ENCODE measurements around the gene NEAT1.

NEAT1 gene

GRCh38 chr11:65376138-65376713 lies 46.4 kb upstream of the NEAT1 start:
- no peak overlapping the region for H3K9ac ChIP-seq (ENCODE audit: low read length)
- no peaks in the 10 kb centered on the region for H3K36me3 ChIP-seq (replicated peaks; ENCODE audit: low read depth, low read length)
- H3K4me1 ChIP-seq (ENCODE audit: low read length) = peaks cover 25% of the 10 kb centered on the region
- H3K4me3 ChIP-seq (ENCODE audit: low read length) = no peak overlapping the region
- H3K27me3 ChIP-seq (ENCODE audit: low read depth, low read length) = 0 out of 2 replicates have a peak, but pooled peaks cover under 1% of the 10 kb centered on the region
- H3K79me2 ChIP-seq (ENCODE audit: low read length) = no peaks in the 10 kb centered on the region; the same call in 1 of the 2 replicates
- H3K9me3 ChIP-seq (ENCODE audit: insufficient read depth, low read length) = no peaks in the 10 kb centered on the region
- H2AFZ ChIP-seq (ENCODE audit: low read depth, low read length) = no peak overlapping the region
- H3K27ac ChIP-seq (ENCODE audit: low read length) = no peak overlapping the region
- H3K4me2 ChIP-seq (ENCODE audit: low read length) = no peak overlapping the region
- H4K20me1 ChIP-seq (ENCODE audit: insufficient read depth, low read length) = no peaks in the 10 kb centered on the region
- TF ChIP-seq EZH2phosphoT487 (IDR thresholded peaks at IDR 0.05; ENCODE audit: low read depth) (no peak), CTCF (IDR thresholded peaks at IDR 0.05; ENCODE audit: low read depth, low read length) (no peak)

- no peaks in the 10 kb centered on the region for H3K36me3 ChIP-seq (replicated peaks; ENCODE audit: low read depth, low read length)
- H3K9me3 ChIP-seq (ENCODE audit: insufficient read depth, low read length) = no peaks in the 10 kb centered on the region
- H3K27me3 ChIP-seq (ENCODE audit: low read depth, low read length) = no peaks in the 10 kb centered on the region
- H3K4me3 ChIP-seq (ENCODE audit: low read length) = no peak overlapping the region
- TF ChIP-seq EZH2phosphoT487 (IDR thresholded peaks at IDR 0.05; ENCODE audit: low read depth) (no peak), CTCF (IDR thresholded peaks at IDR 0.05; ENCODE audit: low read depth, low read length) (no peak)
- no peak overlapping the region for H3K4me2 ChIP-seq (ENCODE audit: low read length)
- H3K9ac ChIP-seq (ENCODE audit: low read length) = no peak overlapping the region
- no peaks in the 10 kb centered on the region for H4K20me1 ChIP-seq (ENCODE audit: insufficient read depth, low read length)
- H3K4me1 ChIP-seq (ENCODE audit: low read length) = peaks cover 30% of the 10 kb centered on the region
- no peak overlapping the region for H3K27ac ChIP-seq (ENCODE audit: low read length)
- no peak overlapping the region for H2AFZ ChIP-seq (ENCODE audit: low read depth, low read length)
- H3K79me2 ChIP-seq (ENCODE audit: low read length) = no peaks in the 10 kb centered on the region; the same call in 1 of the 2 replicates
Measured at GRCh38 chr11:65377036-65377435, 45.6 kb upstream of the NEAT1 start.

GRCh38 chr11:65377777-65378176 lies 44.8 kb upstream of the NEAT1 start:
- Histone ChIP-seq H3K9me3 (ENCODE audit: insufficient read depth, low read length) (no peaks in the 10 kb centered on the region), H3K4me3 (ENCODE audit: low read length) (peak overlapping the region; percentile 43), H3K27ac (ENCODE audit: low read length) (peak overlapping the region; percentile 55), H3K4me2 (ENCODE audit: low read length) (peak overlapping the region; percentile 80), H3K36me3 (replicated peaks; ENCODE audit: low read depth, low read length) (no peaks in the 10 kb centered on the region), H3K9ac (ENCODE audit: low read length) (peak overlapping the region; percentile 57), H3K27me3 (ENCODE audit: low read depth, low read length) (no peaks in the 10 kb centered on the region), H2AFZ (ENCODE audit: low read depth, low read length) (peak overlapping the region; percentile 29; the same call in 1 of the 2 replicates), H3K79me2 (ENCODE audit: low read length) (no peaks in the 10 kb centered on the region; the same call in 1 of the 2 replicates), H3K4me1 (ENCODE audit: low read length) (peaks cover 32% of the 10 kb centered on the region), H4K20me1 (ENCODE audit: insufficient read depth, low read length) (no peaks in the 10 kb centered on the region)
- 0 out of 2 replicates have a peak, but pooled peaks have one; percentile 12 for TF ChIP-seq CTCF (IDR thresholded peaks at IDR 0.05; ENCODE audit: low read depth, low read length)
- TF ChIP-seq EZH2phosphoT487 (IDR thresholded peaks at IDR 0.05; ENCODE audit: low read depth) = no peak

- Histone ChIP-seq H3K79me2 (ENCODE audit: low read length) (no peaks in the 10 kb centered on the region; the same call in 1 of the 2 replicates), H3K4me2 (ENCODE audit: low read length) (peak overlapping the region; percentile 80), H3K9me3 (ENCODE audit: insufficient read depth, low read length) (no peaks in the 10 kb centered on the region), H2AFZ (ENCODE audit: low read depth, low read length) (peak overlapping the region; percentile 29; the same call in 1 of the 2 replicates), H4K20me1 (ENCODE audit: insufficient read depth, low read length) (no peaks in the 10 kb centered on the region), H3K9ac (ENCODE audit: low read length) (peak overlapping the region; percentile 57), H3K4me1 (ENCODE audit: low read length) (peaks cover 38% of the 10 kb centered on the region), H3K36me3 (replicated peaks; ENCODE audit: low read depth, low read length) (no peaks in the 10 kb centered on the region), H3K27ac (ENCODE audit: low read length) (peak overlapping the region; percentile 55), H3K4me3 (ENCODE audit: low read length) (peak overlapping the region; percentile 43), H3K27me3 (ENCODE audit: low read depth, low read length) (no peaks in the 10 kb centered on the region)
- TF ChIP-seq EZH2phosphoT487 (IDR thresholded peaks at IDR 0.05; ENCODE audit: low read depth) = no peak
- TF ChIP-seq CTCF (IDR thresholded peaks at IDR 0.05; ENCODE audit: low read depth, low read length) = peak; percentile 36; the same call in 1 of the 2 replicates
Measured at GRCh38 chr11:65378208-65378927, 44.2 kb upstream of the NEAT1 start.
